ENCODE results near the gene PTN. TPM values are rescaled to one million over a fixed set of nuclear protein-coding genes. Genes with fewer than 3 reads are reported as not detected.
"Not testable (repeated sequence)": the region's sequence is repeated elsewhere in the genome, so short reads cannot be mapped to it uniquely, and the experiment has no call there.

PTN gene
- total RNA-seq, 1 donor from 2014 or later = 228 TPM

- Mint-ChIP-seq H3K27me3 (ENCODE audit: low read depth) (no peaks in the 10 kb centered on the region), H3K4me1 (peaks cover 12% of the 10 kb centered on the region), H3K4me3 (no peak overlapping the region), H3K36me3 (ENCODE audit: low read depth) (peaks cover 44% of the 10 kb centered on the region), H3K9me3 (no peaks in the 10 kb centered on the region), H3K27ac (ENCODE audit: unreplicated experiment) (no peak overlapping the region)
- DNase-seq (ENCODE audit: low read depth, low spot score) = no peak
- TF ChIP-seq CTCF (conservative IDR thresholded peaks at IDR 0.05) = no peak
These were observed 101.7 kb downstream of the PTN start for GRCh38 chr7:137241655-137242360.

GRCh38 chr7:137239186-137239585, 104.3 kb downstream of the PTN start:
- peaks cover 43% of the 10 kb centered on the region for H3K36me3 Mint-ChIP-seq (ENCODE audit: low read depth)
- H3K4me1 Mint-ChIP-seq = peaks cover 12% of the 10 kb centered on the region
- not testable (repeated sequence) for H3K27ac Mint-ChIP-seq (ENCODE audit: unreplicated experiment); H3K4me3 Mint-ChIP-seq; DNase-seq (ENCODE audit: low read depth, low spot score); H3K27me3 Mint-ChIP-seq (ENCODE audit: low read depth); H3K9me3 Mint-ChIP-seq

GRCh38 chr7:137235434-137235833, 108.1 kb downstream of the PTN start:
- no peaks in the 10 kb centered on the region for H3K27me3 Mint-ChIP-seq (ENCODE audit: low read depth)
- peaks cover 53% of the 10 kb centered on the region for H3K36me3 Mint-ChIP-seq (ENCODE audit: low read depth)
- H3K4me1 Mint-ChIP-seq = no peaks in the 10 kb centered on the region
- H3K27ac Mint-ChIP-seq (ENCODE audit: unreplicated experiment) = no peak overlapping the region
- peaks cover 11% of the 10 kb centered on the region for H3K9me3 Mint-ChIP-seq
- no peak for TF ChIP-seq CTCF (conservative IDR thresholded peaks at IDR 0.05)
- DNase-seq (ENCODE audit: low read depth, low spot score) = no peak
- no peak overlapping the region for H3K4me3 Mint-ChIP-seq

GRCh38 chr7:137231167-137231566, 112.4 kb downstream of the PTN start:
- no peak overlapping the region for H3K27ac Mint-ChIP-seq (ENCODE audit: unreplicated experiment)
- DNase-seq (ENCODE audit: low read depth, low spot score) = no peak
- peaks cover 3% of the 10 kb centered on the region for H3K4me1 Mint-ChIP-seq
- peaks cover 21% of the 10 kb centered on the region for H3K9me3 Mint-ChIP-seq
- TF ChIP-seq CTCF (conservative IDR thresholded peaks at IDR 0.05) = no peak
- peaks cover 69% of the 10 kb centered on the region for H3K36me3 Mint-ChIP-seq (ENCODE audit: low read depth)
- H3K27me3 Mint-ChIP-seq (ENCODE audit: low read depth) = no peaks in the 10 kb centered on the region
- no peak overlapping the region for H3K4me3 Mint-ChIP-seq

GRCh38 chr7:137221467-137221866, 122.1 kb downstream of the PTN start:
- peaks cover 12% of the 10 kb centered on the region for H3K4me1 Mint-ChIP-seq
- peaks cover 43% of the 10 kb centered on the region for H3K36me3 Mint-ChIP-seq (ENCODE audit: low read depth)
- H3K27ac Mint-ChIP-seq (ENCODE audit: unreplicated experiment) = no peak overlapping the region
- no peak for TF ChIP-seq CTCF (conservative IDR thresholded peaks at IDR 0.05)
- no peak for DNase-seq (ENCODE audit: low read depth, low spot score)
- H3K4me3 Mint-ChIP-seq = no peak overlapping the region
- H3K9me3 Mint-ChIP-seq = peaks cover 3% of the 10 kb centered on the region
- no peaks in the 10 kb centered on the region for H3K27me3 Mint-ChIP-seq (ENCODE audit: low read depth)

GRCh38 chr7:137213744-137214143, 129.8 kb downstream of the PTN start:
- Mint-ChIP-seq H3K36me3 (ENCODE audit: low read depth) (peaks cover 55% of the 10 kb centered on the region), H3K4me3 (no peak overlapping the region), H3K9me3 (peaks cover 12% of the 10 kb centered on the region), H3K27me3 (ENCODE audit: low read depth) (no peaks in the 10 kb centered on the region), H3K27ac (ENCODE audit: unreplicated experiment) (no peak overlapping the region), H3K4me1 (no peaks in the 10 kb centered on the region)
- TF ChIP-seq CTCF (conservative IDR thresholded peaks at IDR 0.05) = no peak
- DNase-seq (ENCODE audit: low read depth, low spot score) = no peak

Measured in neural crest cell (in vitro differentiated cells).